Lower leg skin (tissue), 3 donors: Measurements from ENCODE around the gene S100A4.
"Not testable (repeated sequence)": the region's sequence is repeated elsewhere in the genome, so short reads cannot be mapped to it uniquely, and the experiment has no call there.

ENCODE experiments used
- POLR2A ChIP-seq, 2 donors: fragments of 450-650 bp; IDR thresholded peaks; one replicate each; pipeline ENCODE4 v1.6.1; 2016 to 2017; ENCODE audit warnings: antibody characterized with exemption in 2 of 2, mild to moderate bottlenecking in 1 of 2, moderate library complexity in 1 of 2
- TF ChIP-seq, protein P1 (sequence below), 3 donors: fragments of 450-650 bp; IDR thresholded peaks; one replicate each; pipeline ENCODE4 v1.5.1; 2016; ENCODE audit warnings: antibody characterized with exemption in 3 of 3, mild to moderate bottlenecking in 3 of 3, moderate library complexity in 2 of 3

DNA sequence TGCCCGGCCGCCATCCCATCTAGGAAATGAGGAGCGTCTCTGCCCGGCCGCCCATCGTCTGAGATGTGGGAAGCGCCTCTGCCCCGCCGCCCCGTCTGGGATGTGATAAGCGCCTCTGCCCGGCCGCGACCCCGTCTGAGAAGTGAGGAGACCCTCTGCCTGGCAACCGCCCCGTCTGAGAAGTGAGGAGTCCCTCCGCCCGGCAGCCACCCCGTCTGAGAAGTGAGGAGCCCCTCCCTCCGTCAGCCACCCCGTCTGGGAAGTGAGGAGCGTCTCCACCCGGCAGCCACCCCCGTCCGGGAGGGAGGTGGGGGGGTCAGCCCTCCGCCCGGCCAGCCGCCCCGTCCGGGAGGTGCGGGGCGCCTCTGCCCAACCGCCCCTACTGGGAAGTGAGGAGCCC is 37.2 kb upstream of the S100A4 start:
- TF ChIP-seq, protein P1, sequence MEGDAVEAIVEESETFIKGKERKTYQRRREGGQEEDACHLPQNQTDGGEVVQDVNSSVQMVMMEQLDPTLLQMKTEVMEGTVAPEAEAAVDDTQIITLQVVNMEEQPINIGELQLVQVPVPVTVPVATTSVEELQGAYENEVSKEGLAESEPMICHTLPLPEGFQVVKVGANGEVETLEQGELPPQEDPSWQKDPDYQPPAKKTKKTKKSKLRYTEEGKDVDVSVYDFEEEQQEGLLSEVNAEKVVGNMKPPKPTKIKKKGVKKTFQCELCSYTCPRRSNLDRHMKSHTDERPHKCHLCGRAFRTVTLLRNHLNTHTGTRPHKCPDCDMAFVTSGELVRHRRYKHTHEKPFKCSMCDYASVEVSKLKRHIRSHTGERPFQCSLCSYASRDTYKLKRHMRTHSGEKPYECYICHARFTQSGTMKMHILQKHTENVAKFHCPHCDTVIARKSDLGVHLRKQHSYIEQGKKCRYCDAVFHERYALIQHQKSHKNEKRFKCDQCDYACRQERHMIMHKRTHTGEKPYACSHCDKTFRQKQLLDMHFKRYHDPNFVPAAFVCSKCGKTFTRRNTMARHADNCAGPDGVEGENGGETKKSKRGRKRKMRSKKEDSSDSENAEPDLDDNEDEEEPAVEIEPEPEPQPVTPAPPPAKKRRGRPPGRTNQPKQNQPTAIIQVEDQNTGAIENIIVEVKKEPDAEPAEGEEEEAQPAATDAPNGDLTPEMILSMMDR (IDR thresholded peaks at IDR 0.05) = not testable (repeated sequence)
- not testable (repeated sequence) for TF ChIP-seq POLR2A (IDR thresholded peaks at IDR 0.05)
